Frontal cortex (tissue), 4 donors: ENCODE data around the gene NME7. TPM values are rescaled to one million over a fixed set of nuclear protein-coding genes. Genes with fewer than 3 reads are reported as not detected.
"Not testable (repeated sequence)": the region's sequence is repeated elsewhere in the genome, so short reads cannot be mapped to it uniquely, and the experiment has no call there.

Experiments used
- DNase-seq, 2 donors: peaks; one replicate each; pipeline ENCODE4 v3.0.0; 2012; ENCODE audit warnings: low spot score in 2 of 2
- FAIRE-seq: peaks from 2 replicates; lab custom pipeline; 2012; peaks lifted over from hg19 to GRCh38; lab: Jason Lieb, UNC
- total RNA-seq: library from RNA; depleted of rRNA; stranded (reverse); fragments of >200 nt; gene quantifications from one replicate; pipeline ENCODE4 v1.2.3, GENCODE V29; 2014
- donor health status: control.
- donor health status: control.
- donor health status: control.

The NME7 gene
- total RNA-seq, 1 donor from 2014 or later, result 26.1 TPM

DNA sequence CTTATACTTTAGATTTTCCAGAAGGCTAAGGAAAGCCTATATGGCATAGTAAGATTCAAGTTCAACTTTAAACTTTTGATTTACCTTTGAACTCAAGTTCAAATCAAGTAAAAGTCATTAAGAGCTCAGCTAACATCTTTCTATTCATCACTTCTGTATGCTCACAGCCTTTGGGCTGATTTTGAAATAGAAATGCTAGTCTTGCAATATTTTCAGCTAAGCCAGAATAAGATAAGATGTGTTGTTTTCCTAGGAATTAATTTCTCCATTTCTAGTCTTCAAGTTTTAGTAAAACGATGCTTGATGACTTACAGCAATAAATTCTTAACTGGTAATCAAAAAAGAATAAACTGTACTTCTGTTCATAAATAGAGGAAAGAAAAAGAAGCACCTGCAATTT, 225.5 kb downstream of the NME7 start:
- DNase-seq (no peak), FAIRE-seq (no peak)

DNA sequence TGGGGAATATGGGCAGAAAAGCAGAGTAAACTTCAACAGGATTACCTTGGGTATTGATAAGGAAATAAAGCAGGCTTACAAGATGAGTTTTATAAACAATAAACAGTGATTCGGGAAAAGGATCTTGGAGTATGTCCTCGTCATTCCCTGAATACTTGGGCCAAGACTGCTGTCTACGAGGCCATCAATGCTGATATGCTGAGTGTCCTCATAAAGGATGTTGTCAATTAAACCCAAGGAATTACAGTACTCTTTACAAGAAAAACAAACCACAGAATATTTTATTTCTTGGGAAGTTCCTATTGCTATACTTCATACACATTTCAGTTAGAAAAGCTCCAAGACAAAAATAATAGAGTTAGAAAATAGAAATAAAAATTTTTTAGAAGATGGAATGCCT, 226.2 kb downstream of the NME7 start:
- no peak for DNase-seq
- no peak for FAIRE-seq

DNA sequence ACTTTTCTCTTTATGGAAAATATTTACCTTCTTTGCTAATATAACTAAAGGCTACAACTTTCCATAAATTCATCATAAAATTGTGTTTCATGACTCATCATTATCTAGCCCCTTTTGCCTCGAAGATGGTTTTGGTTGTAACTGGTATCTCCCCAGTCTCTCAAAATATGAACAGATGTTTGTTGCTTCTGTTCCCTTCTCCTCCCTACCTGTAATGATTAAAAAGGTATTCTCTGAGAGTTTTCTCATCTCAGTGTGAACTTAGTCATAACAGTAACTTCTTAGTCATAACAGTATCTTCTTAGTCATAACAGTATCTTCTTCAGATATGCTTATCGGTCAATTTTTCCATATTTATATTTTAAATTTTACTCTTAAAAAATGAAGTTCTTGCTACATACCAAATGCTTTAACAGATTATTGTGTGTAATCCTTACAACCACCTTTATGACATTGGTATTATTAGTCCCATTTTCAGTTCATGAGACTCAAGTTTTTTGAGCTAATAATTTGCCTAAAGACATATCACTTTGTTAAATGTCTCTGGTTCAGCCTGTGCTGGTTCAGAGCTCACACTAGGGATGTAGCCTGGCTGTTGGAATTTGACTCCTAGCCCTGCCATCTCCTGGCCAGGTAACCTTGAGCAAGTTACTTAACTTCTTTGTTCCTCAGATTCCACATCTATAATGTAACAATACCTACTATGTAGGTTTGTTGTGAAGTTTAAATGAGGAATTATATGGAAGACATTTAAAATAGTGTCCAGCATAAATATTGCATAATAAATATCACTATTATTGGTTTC, 228.5 kb downstream of the NME7 start:
- DNase-seq (no peak), FAIRE-seq (no peak)

DNA sequence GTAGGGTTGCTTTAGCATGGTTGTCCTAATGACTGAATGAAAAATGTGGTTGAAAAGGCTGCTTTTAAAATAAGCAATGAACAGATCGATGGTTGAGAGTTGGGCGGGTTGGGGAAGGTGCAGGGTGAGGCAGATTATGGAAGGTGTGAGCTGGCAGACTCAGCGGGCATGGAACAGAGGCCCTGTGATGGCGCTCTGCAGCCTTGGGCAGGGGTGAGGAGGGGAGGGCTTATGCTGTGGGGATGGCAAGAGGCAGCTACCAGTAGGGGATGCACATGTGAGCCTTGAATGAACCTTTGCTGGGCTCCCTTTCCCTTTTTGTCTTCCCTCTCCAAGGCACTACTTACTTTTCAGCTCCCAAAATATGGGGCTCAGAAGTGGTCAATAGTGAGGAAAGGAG, 230.2 kb downstream of the NME7 start:
- DNase-seq (no peak), FAIRE-seq (no peak)

DNA sequence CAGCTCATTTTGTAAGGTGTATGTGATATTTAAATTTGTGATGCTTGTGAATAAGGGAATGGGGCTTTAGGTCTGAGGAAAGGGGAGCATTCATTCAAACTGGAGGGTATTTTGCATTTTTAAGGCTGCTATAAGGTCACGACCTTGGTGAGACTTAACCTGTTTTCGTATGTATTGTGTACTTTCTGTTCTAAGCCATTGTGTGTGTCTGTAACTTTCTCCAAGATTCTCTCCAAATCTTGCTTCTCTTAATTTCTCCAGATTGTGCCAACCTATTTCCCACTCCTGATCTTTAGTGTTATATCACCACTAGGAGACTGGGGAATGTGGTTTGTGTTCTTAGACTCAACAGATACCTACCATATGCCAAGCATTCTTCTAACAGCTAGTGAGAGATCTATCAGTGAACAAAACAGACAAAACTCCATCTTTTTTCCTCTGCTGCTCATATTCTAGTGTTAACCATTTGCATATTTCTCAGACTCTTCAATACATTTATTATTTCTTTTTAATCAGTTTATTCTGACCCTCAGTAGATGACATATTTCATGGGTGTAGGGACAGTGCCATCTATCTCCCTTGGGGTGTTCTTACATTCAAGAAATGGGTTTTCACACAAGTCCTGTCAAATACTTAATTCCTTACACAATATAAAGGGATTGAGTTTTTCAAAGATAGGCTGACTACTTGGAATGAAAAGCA, 233.6 kb downstream of the NME7 start:
- DNase-seq (no peak), FAIRE-seq (no peak)

DNA sequence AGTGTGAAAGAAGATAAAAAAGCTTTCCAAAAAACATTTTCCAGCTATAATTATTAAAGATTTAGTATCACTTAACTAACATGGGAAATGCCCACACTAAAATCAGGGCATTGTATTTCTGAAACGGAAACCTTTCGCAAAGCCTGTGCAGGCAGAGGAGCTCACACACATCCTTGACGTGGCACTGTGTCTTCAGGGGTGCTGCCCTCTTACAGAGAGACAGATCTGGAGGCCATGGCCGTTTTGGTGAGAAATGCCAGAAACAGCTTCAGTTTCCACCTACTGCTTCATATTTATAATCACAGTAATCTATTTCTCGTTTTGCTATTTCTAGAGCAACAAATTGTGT, 234.4 kb downstream of the NME7 start:
- no peak for DNase-seq
- FAIRE-seq, result no peak

DNA sequence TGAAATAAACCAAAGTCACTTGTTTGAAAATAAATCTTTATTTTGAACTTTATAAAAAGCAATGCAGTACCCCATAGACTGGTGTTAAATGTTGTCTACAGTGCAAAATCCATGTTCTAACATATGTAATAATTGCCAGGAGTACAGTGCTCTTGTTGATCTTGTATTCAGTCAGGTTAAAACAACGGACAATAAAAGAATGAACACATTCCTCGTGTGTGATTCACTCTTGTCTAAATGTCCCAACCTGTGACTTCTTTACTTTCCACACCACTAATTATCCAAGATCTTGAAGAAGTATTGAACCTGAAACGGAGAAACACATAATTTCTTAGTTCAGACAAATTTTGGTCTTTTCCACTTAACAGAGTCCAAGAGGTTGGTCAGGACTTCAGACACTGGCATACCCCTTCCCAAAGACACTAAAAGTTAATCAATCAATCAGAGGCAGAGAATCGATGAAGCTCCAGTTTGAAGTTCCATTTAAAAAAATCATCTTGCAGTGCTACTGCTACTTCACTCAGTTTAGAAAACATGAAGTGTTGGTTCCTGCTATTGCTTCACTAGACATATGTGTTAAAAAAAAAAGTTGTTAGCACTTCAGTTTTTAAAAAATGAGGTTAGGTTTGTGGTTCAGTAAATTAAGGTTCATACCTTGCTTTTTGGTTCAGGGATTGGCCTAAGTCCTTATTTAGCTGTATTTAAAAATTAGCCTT, 234.9 kb downstream of the NME7 start:
- FAIRE-seq (no peak), DNase-seq (no peak)

DNA sequence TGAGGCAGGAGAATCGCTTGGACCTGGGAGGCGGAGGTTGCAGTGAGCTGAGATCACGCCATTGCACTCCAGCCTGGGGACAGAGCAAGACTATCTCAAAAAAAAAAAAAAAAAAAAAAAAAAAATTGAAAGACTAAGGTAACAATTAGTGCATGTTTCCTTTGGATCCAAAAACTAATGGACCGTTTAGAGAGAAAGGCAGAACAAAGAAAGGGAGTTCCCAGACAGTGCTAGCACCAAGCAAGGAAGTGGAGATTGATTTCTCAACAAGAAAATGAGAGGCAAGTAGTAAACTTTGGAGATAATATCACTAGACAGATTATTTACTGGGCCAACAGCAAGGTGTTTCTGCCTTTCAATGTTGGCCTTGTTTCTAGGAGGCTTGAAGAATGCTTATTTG, 236.9 kb downstream of the NME7 start:
- DNase-seq (no peak), FAIRE-seq (no peak)

DNA sequence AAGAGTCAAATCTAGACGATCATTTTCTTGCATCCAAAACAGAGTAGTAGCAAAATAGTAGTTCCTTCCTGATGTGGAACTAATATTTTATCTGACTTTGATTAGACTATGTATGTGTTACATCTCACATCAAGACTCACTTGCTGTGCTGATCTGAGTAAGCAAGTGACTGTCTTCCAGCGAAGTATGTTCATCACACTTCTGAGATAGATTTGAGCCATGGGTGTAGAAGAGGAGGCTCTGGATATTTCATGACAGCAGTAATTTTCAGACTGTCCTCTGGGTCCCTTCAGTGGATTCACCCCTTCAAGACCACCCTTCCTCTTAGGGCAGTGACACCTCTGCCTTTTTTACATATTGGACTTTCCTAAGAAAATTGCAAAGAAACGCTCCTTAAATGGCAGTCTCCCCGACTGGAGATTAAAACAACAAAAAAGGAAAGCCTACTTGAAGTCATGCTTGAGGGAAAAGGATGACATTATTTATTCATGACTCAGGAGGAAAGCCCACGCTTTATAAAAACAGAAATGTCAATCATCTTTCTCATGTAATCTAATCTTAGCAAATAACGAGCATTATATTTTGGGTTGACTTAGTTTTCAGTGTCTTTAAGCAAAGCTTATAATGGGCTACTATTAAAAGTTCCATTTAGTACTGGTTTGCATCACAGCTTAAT, 238.3 kb downstream of the NME7 start:
- FAIRE-seq (no peak), DNase-seq (no peak)

DNA sequence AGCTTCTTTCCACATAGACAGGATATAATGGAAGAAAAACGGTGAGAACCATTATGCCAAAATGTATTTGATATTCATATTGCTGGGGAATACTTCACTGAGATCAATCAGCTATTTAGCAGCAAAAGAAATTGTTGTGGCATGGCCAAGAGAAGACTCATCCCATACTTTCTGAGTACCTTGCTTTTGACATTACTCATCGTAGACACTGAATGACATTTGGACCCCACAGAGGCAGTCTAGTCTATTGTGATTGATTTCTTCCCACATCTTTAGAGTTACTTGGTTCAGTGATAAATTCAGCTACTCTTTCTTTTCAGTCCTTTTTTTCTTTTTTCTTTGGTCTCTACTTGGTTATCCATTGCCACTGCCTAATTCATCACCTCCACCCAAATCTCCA, 239.0 kb downstream of the NME7 start:
- DNase-seq (no peak), FAIRE-seq (no peak)

DNA sequence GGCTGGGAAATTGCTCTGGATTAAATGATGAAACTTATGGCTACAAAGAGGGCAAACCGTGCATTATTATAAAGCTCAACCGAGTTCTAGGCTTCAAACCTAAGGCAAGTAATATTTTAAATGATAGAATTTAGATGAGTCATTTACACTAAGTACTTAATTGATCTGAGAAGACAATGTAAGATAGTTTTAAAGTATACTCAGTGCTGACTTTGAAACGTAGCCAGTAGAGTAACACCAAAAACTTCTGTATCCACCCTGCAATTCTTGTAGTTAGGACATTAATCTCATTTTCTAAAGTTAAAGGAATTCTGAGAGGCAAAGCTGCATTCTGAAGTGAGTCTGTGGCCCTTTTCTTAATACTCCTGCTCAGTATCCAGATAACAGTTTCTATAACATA, 240.3 kb downstream of the NME7 start:
- no peak for FAIRE-seq
- DNase-seq, result no peak

DNA sequence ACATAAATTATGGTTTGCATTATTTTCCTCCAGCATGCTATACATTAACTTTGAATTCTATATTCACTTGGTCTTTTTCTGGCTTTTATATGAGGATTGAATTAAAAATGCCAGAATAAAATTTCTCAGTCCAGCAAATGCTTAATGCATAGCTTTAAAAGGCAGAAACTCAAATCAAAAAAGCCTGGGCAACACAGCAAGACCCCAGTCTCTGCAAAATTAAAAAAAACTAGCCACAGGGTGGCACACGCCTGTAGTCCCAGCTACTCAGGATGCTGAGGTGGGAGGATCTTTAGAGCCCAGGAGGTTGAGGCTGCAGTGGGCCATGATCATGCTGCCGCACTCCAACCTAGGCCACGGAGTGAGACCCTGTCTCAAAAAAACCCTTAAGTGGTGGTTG, 241.3 kb downstream of the NME7 start:
- FAIRE-seq (no peak), DNase-seq (no peak)

DNA sequence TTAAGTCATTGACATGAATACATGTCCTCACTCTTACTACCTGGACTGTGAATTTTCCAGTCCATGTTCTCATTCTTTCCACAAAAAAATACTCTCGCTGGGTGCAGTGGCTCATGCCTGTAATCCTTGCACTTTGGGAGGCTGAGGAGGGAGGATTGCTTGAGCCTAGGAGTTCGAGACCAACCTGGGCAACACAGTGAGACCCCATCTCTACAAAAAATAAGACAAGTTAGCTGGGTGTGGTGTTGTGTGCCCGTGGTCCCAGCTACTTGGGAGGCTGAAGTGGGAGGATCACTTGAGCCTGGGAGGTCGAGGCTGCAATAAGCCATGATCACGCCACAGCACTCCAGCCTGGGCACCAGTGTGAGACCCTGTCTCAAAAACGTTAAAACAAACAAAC, 242.0 kb downstream of the NME7 start:
- not testable (repeated sequence) for FAIRE-seq, DNase-seq

DNA sequence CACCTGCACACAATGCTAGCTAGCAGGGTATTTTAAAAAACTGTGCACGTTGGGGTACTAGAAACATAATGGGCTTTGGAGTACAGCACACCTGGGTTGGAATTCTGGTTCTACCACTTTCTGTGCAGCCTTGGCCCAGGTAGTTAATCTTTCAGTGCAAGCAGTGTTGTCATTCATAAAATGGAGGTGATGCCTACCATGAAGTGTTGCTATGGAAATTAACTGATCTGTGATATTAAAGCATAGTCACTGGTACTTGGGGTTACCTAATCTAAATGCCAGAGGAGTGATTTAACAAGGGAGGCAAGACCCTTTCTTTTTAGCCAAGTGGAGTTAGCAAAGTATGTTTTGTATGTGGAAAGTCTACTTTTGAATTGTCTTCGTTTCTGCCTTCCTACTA, 243.1 kb downstream of the NME7 start:
- no peak for FAIRE-seq
- no peak for DNase-seq

DNA sequence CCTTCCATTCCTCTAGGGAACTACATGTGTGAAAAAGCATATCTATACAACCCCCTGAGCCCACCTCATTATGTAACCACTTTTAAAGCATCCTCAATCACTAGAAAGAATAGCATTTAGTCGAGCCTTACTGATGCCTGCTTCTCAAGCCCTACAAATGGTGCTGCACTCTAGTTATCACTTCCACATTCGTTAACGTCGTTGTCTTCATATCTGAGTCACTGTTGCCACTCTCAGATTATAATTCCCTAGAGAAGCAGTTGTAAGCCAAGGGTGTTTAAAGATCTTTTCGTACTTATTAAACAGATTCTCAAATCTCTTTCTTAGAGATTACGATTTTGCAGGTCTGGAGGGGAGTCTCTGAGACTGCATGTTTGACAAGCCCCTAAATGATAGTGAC, 244.6 kb downstream of the NME7 start:
- DNase-seq, result no peak
- no peak for FAIRE-seq

DNA sequence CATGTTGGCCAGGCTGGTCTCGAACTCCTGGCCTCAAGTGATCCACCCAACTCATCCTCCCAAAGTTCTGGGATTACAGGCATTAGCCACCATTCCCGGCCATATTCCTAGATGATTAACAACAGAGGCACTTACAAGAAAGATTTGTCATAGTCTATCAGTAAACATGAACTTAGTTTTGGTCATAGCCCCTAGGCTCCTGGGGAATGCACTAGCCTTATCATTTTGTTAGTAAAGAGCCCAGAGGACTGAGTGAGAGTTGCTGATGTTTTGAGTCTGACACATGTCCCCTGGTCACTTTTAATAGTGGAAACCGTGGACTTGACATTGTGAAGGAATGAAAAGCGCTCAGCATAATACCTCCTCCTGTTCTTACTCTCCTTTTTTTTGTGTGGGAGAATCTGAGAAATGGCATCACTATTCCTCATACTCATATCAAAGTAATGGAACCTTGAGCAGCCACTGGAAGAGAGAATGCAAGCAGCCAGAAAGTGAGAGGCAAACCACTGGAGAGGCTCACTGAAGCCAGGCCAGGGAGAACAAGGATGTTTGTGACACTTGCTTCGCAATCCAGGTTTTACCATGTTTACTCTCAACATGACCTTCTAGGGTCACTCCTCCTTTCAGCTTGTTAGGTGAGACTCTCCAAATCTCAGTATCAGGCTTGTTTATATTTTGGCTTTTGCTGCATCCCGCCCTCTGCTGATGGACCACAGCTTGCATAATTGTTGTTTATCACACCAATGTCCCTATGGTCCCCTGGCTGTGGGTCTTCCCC, 246.3 kb downstream of the NME7 start:
- FAIRE-seq, result no peak
- no peak for DNase-seq

DNA sequence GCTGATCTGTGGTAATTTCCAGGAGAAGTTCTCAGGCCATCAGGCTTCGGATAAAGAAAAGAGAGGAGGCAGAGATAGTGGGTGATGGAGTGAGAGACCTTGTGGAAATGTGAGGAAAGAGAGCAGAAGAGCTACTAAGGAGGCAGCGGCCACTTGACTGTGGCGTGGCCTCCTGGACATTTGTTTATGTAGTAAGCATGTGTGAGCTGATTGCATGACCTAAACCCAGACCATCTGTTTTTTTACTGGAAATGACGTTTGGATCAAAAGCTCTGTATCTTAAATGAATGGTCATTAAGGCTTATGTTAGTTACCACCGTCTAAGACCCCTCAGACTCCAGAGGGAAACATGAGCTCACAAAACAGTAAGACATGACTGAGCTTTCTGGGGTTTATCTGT, 247.5 kb downstream of the NME7 start:
- FAIRE-seq, result no peak
- DNase-seq, result no peak

DNA sequence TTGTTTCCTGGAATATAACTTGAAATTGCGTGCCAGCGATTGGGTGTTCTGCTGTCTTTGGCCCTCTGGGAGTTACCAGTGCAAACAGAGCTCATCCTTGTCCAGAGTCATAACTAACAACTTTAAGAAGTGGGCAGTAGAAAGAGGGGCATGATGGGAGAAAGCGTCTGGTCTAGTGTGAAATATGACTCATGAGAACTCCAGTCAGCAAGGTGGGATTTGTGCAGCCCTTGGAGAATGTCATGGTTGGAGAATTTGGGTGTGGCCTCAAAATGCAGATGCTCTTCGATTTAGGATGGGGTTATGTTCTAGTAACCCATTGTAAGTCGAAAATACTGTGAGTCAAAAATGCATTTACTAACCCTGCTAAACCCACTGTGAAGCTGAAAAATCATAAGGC, 248.2 kb downstream of the NME7 start:
- FAIRE-seq (no peak), DNase-seq (no peak)

DNA sequence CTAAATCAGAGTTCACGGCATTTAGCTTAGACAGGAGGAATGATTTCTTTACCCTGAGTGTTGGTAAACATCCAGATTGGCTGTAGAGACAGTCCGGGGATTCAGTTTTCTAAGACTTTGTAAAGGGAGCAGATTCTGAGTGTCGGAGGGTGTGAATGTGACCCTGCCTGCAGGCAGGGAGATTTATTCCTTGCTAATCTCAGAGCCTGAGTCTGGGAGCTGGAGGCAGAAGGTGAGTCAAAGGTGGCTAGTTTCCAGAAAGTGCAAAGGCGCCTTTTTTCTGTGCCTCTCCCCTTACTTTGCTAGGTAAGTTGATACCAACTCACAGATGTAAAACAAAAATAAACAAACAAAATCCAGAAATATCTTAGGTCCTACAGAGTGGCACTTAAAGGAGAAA, 249.4 kb downstream of the NME7 start:
- DNase-seq (no peak), FAIRE-seq (no peak)

DNA sequence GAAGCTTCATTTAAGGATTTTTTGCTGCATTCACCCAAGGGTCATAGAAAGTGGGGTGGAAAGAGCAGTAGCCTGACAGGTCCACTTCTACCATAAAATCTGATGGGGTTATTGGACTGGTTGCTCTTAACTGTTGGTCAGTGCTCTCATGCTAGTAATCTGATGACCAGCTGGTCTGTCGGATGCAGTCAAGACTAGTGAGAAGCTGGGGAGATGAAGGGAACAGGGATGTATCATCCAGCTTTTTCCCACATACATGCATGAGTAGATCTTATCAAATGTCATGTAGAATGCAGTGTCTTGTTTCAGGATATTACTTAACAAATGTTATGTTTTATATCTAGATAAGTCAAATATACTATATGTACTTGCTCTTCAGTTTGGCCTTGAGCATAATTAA, 250.0 kb downstream of the NME7 start:
- FAIRE-seq (no peak), DNase-seq (no peak)
